ENCODE results near the gene PTEN. TPM values are rescaled to one million over a fixed set of nuclear protein-coding genes. Genes with fewer than 3 reads are reported as not detected.

Gene PTEN
- total RNA-seq, 3 donors from 2014 or later = 178 to 366 (median 186) TPM

DNA sequence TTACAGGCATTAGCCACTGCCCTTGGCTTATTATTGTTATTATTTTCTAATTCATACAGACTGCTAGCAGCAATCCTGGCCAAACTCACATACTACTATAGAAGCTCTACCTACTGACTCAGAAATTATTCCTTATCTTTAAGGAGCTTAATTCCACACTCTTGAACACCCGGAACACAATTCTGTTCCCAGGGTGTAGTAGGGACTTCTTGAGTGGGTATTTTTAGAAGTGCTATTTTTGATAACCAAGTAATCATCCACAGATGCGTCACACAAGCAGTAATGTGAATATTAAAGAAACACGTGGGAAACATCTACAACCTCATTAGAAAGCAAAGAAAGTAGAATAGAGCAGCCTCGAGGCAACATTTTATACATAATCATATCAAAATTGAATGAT is 149.2 kb downstream of the PTEN start:
- Histone ChIP-seq H3K4me3 (no peak overlapping the region), H3K27me3 (no peaks in the 10 kb centered on the region), H3K9me3 (no peaks in the 10 kb centered on the region), H3K27ac (no peak overlapping the region), H3K36me3 (no peaks in the 10 kb centered on the region), H3K4me1 (no peaks in the 10 kb centered on the region)
- DNase-seq (ENCODE audit: low spot score in 2 of 2) = no peak
- intact Hi-C loops (cut with DNase I; ENCODE audit: low total_unique reads) = no loop called here
- TF ChIP-seq POLR2A (IDR thresholded peaks at IDR 0.05) (no peak), POLR2AphosphoS5 (IDR thresholded peaks at IDR 0.05) (no peak)
- TF ChIP-seq, protein P1, sequence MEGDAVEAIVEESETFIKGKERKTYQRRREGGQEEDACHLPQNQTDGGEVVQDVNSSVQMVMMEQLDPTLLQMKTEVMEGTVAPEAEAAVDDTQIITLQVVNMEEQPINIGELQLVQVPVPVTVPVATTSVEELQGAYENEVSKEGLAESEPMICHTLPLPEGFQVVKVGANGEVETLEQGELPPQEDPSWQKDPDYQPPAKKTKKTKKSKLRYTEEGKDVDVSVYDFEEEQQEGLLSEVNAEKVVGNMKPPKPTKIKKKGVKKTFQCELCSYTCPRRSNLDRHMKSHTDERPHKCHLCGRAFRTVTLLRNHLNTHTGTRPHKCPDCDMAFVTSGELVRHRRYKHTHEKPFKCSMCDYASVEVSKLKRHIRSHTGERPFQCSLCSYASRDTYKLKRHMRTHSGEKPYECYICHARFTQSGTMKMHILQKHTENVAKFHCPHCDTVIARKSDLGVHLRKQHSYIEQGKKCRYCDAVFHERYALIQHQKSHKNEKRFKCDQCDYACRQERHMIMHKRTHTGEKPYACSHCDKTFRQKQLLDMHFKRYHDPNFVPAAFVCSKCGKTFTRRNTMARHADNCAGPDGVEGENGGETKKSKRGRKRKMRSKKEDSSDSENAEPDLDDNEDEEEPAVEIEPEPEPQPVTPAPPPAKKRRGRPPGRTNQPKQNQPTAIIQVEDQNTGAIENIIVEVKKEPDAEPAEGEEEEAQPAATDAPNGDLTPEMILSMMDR (IDR thresholded peaks at IDR 0.05) = no peak

DNA sequence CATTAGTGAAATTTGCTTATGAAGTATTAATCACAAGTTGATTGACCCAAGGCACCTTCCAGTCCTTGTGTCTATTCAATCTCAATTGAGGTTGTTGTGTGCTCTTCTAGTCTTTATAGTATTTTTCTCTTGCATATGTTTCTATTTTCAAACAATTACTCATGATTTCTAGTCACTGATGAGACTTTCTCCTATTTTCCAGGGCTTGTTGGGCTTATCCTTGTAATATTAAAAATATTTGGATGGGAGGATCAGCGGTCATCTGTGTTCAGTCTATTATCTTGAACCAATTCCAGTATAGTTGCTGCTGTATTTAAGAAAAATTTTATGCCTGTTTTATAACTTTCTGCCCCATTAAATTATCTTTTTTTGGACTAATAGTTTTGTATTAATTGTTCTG is 154.4 kb downstream of the PTEN start:
- Histone ChIP-seq H3K27me3 (no peaks in the 10 kb centered on the region), H3K9me3 (no peaks in the 10 kb centered on the region), H3K4me1 (no peaks in the 10 kb centered on the region), H3K27ac (no peak overlapping the region), H3K36me3 (no peaks in the 10 kb centered on the region), H3K4me3 (no peak overlapping the region)
- TF ChIP-seq, protein P1 (IDR thresholded peaks at IDR 0.05) = no peak
- TF ChIP-seq POLR2AphosphoS5 (IDR thresholded peaks at IDR 0.05) (no peak), POLR2A (IDR thresholded peaks at IDR 0.05) (no peak)
- intact Hi-C loops (cut with DNase I; ENCODE audit: low total_unique reads) = no loop called here
- no peak for DNase-seq (ENCODE audit: low spot score in 2 of 2)

DNA sequence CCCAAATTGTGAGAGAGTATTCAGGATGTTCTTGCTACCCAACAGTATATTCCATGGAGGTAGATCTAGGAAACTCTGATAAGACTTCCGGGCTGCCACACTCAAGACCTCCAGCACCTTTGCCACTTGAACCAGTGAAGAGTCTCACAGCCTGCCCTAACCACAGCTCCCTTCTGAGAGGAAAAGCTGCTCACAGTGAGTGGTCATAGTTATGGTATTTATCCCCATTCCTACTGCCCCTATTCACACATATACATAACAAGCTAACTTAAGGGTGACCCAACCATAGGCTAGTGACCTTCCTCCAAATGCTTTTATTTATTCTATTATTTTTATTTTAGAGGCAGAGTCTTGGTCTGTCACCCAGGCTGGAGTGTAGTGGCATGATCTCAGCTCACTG is 156.3 kb downstream of the PTEN start:
- Histone ChIP-seq H3K27ac (no peak overlapping the region), H3K9me3 (no peaks in the 10 kb centered on the region), H3K27me3 (no peaks in the 10 kb centered on the region), H3K4me1 (no peaks in the 10 kb centered on the region), H3K4me3 (no peak overlapping the region), H3K36me3 (no peaks in the 10 kb centered on the region)
- intact Hi-C loops (cut with DNase I; ENCODE audit: low total_unique reads) = no loop called here
- no peak for DNase-seq (ENCODE audit: low spot score in 2 of 2)
- TF ChIP-seq, protein P1 (IDR thresholded peaks at IDR 0.05) = no peak
- no peak for TF ChIP-seq POLR2AphosphoS5 (IDR thresholded peaks at IDR 0.05)
- no peak for TF ChIP-seq POLR2A (IDR thresholded peaks at IDR 0.05)

Other genes starting within 250 kb of the PTEN start
- 10 to 100 TPM; 21.1 to 33.8 (median 27.2) TPM for gene PAPSS2, start 203.7 kb upstream of the PTEN start, total RNA-seq
- gene ATAD1, start 45.4 kb upstream of the PTEN start, total RNA-seq = 10 to 100 TPM; 40.6 to 49.6 (median 41.0) TPM
- gene KLLN, start 92 bp upstream of the PTEN start, total RNA-seq = 1 to 10 TPM in 1 of 3 donors, under 1 TPM in 2; 0.44 to 1.1 (median 0.66) TPM

All from breast epithelium (tissue), 4 donors.